Cortex of kidney (tissue), 1 donor: Measurements from ENCODE around the gene SLC27A6.
"Not testable (repeated sequence)": the region's sequence is repeated elsewhere in the genome, so short reads cannot be mapped to it uniquely, and the experiment has no call there.

Experiments
- DNase-seq: peaks from one replicate; lab custom pipeline; 2025; lab: John Stamatoyannopoulos, UW

The SLC27A6 gene, protein sequence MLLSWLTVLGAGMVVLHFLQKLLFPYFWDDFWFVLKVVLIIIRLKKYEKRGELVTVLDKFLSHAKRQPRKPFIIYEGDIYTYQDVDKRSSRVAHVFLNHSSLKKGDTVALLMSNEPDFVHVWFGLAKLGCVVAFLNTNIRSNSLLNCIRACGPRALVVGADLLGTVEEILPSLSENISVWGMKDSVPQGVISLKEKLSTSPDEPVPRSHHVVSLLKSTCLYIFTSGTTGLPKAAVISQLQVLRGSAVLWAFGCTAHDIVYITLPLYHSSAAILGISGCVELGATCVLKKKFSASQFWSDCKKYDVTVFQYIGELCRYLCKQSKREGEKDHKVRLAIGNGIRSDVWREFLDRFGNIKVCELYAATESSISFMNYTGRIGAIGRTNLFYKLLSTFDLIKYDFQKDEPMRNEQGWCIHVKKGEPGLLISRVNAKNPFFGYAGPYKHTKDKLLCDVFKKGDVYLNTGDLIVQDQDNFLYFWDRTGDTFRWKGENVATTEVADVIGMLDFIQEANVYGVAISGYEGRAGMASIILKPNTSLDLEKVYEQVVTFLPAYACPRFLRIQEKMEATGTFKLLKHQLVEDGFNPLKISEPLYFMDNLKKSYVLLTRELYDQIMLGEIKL

DNA sequence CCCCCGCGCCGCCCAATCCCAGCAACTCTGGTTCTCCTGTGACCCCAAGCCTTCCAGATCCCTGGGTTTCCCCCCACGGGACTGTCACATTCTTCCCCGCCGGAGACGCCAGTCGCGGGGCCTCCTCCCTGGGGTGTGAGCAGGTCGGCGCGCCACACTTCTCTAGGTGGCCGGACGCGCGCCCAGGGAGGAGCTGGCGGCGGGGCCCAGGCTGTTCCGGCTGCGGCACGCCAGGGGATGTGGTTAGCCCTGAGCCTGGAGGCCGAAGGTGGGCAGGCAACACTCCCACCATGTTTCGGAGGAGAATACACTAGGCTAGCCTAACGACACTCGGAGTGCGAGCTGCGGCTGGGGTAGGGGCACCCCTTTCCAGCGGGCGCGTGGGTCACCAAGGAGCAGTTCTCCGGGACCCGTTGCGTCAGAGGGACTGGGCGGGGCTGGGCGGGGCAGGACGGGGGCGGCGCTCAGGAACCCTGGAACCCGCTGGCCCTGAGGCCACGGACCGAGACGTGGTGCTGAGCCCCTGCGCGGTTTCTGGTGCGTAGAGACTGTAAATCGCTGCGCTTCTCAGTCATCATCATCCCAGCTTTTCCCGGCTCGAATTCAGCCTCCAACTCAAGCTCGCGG is at the start of gene SLC27A6:
Gene SLC27A6 (plus strand): TSS at position 478 of the 627 bp plus-strand sequence. CDS start 650 bp downstream, outside the sequence.
- DNase-seq: no peak

DNA sequence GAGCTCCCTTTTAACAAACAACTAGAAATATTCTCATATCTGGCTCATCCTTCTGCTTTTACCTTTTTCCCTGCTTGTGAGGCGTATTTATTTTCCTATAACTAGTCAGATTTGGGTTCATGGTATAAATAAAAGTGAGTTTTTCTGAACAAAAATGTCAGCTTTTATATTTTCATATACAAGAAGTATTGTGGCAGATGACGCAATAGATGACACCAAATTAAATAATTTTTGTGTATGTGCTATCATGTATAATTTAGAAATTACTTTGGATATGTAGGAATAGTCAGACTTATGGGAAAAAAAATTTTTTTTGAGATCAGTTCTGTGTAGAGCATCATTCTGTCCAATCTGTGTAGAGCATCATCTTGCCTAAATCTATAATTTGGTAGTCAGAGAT is 45.7 kb upstream of the SLC27A6 start:
- DNase-seq: no peak

DNA sequence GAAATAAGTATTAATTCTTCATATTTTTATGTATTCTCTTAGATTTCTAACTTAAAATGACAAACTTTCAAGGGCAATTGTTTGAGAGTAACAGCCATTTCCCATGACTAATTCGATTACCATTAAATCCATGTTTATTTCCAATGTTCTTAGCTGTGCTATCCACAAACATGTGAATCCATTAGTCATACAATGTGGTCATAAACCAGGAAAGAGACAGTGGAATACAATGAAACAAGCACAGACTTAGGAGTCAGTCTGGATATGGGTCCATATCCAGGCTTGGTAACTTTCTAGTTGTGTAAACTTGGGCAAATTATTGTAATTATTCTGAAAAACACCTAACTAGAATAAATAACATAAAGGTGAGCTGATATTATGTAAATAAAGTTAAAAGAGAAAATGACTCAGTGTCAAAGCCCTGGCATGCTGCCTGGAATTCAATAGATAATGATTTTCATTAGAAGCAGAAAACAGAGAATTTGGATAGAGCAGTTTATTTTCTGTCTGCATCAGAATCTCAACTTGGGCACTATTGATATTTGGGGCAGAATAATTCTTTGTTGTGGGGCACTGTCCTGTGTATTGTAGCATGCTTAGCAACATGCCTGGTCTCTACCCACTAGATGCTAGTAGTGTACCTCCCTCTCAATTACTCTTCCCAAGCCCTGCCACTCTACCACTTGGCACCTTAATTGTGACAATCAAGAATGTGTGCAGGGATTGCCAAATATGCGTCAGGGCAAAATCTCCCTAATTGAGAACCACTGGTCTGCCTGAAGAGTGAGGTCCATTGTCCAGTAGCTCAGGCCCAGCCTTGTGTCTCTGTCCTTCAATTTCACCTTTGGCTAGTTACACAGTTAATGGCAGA is 44.7 kb upstream of the SLC27A6 start:
- no peak for DNase-seq

DNA sequence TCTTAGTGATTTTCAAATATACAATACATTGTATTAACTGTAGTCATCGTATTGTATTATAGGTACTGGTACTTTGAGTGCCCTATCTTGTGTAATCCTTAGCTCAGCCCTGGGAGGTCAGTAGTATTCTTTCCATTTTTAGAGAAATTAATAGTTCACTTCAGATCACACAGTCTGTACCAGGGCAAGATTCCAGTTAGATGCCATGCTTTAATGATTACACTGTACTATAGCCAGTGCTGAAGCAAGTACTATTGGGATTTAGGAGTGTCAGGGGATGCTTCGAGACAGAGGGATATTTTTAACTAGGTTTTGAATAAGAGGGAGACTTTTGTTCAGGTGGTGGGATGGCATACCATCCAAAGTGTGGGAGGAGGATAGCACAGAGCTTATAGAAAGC is 41.0 kb upstream of the SLC27A6 start:
- DNase-seq: no peak

DNA sequence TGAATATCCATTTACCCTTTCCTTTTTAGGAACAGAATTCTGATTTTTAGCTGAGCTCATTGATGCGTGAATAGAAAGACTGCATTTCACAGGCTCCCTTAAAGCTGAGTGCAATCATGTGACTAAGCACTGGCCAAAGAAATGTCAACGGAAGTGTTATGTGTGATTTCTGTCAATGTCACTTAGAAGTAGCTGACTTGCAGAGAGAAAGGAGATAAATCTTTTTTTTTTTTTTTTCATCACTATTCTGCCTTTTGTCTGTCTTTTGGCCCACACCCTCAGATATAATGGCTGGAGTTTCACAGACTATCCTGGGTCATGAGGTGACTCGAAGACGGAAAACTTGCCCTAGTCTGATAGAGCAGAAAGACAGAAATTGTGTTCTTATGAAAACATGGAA is 39.3 kb upstream of the SLC27A6 start:
- DNase-seq: no peak

DNA sequence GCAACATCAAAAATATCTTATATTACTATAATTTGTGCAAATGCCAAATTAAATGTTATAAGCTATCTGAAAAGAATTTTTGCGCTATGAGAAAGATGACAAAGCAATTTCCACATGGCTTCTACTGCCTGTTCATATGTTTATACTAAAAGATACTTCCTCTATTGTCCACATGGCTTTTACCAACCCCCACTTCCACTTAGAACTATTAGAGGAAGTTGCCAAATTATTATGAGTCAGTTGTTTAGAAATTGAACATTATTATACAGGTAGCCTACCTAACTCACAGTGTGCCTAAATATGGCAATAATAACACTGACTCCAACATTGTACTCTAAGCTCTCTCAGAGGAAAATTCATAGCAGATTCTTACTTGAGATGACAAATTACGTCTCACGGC is 37.6 kb upstream of the SLC27A6 start:
- no peak for DNase-seq

DNA sequence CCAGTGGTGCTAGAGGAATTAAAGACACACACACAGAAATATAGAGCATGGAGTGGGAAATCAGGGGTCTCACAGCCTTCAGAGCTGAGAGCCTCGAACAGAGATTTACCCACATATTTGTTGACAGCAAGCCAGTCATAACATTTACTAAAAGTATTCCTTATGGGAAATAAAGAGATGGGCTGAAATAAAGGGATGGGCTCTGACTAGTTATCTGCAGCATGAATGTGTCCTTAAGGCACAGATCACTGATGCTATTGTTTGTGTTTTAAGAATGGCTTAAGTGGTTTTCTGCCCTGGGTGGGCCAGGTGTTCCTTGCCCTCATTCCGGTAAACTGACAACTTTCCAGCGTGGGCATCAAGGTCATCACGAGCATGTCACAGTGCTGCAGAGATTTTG is 33.1 kb upstream of the SLC27A6 start:
- not testable (repeated sequence) for DNase-seq

DNA sequence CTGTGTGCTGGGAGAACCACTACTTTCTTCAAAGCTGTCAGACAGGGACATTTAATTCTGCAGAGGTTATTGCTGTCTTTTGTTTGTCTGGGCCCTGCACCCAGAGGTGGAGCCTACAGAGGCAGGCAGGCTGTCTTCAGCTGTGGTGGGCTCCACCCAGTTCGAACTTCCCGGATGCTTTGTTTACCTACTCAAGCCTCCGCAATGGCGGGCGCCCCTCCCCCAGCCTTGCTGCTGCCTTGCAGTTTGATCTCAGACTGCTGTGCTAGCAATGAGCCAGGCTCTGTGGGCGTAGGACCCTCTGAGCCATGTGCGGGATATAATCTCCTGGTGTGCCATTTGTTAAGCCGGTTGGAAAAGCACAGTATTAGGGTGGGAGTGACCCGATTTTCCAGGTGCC is 22.2 kb upstream of the SLC27A6 start:
- not testable (repeated sequence) for DNase-seq

DNA sequence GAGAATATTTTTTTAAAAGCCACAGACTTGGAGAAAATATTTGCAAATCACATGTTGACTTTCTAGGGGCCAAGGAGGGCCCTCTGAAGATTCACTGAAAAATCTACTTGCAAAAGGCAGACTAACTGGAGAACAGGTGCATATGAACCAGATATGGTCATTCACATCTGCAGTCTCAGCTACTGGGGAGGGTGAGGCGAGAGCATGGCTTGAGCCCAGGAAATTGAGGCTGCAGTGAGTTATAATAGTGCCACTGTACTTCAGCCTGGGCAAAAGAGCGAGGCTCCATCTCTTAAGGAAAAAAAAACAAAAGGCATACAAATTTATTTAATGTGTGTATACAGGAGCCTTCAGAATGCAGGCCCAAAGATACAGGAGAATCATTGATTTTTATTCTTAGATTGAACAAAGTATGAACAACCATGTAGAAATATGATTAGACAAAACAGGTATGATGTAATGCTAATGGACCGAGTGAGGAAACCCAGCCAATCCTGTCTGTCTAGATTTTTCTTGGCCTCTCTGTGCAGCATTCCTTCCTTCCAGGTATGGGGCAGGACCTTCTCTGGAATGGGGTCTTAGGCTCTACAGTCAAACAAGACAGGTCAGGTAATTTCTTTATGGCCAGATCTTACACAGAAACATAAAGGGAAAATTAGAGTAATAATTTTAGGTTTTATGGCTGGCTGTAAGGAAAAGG is 15.3 kb upstream of the SLC27A6 start:
- DNase-seq: no peak

DNA sequence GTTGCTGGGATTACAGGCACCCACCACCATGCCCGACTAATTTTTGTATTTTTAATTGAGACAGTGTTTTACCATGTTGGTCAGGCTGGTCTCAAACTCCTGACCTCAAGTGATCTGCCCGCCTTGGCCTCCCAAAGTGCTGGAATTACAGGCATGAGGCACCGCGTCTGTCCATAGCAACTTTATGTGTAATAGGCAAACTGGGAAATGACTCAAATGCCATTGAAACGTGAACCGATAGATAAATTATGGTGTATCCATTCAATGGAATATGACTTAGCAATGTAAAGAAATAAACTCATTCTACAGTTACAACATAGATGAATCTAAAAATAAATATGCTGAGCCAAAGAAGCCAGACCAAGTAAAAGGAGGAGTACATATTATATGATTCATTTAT is 14.0 kb upstream of the SLC27A6 start:
- not testable (repeated sequence) for DNase-seq

DNA sequence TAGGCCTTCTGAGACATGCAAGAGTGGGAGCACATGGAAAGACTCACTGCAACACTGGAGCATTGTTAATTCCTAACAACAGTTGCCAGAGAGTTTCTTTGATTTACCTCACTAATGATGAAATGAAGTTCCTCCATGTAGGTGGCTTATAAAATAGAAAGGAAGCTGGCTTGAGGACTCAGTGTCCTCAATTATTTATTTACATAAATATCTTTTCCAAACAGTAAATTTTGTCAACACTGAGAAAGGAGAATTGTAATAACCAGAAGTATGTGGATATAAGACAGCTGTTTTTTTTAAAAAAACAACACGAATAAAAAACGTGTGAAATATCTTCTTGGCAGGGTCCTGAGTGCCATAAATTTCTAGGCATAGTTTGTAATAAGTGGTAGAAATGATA is 9.1 kb upstream of the SLC27A6 start:
- DNase-seq: no peak

DNA sequence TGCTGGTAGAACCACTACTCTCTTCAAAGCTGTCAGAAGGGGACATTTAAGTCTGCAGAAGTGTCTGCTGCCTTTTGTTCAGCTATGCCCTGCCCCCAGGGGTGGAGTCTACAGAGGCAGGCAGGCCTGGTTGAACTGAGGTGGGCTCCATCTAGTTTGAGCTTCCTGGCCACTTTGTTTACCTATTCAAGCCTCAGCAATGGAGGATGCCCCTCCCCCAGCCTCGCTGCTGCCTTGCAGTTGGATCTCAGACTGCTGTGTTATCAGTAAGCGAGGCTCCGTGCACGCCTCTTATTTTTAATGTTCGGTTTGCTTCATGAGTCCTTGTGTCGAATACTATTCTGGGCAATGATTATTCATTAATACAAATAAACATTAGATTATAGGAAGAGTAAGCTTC is 3.1 kb upstream of the SLC27A6 start:
- DNase-seq: no peak

DNA sequence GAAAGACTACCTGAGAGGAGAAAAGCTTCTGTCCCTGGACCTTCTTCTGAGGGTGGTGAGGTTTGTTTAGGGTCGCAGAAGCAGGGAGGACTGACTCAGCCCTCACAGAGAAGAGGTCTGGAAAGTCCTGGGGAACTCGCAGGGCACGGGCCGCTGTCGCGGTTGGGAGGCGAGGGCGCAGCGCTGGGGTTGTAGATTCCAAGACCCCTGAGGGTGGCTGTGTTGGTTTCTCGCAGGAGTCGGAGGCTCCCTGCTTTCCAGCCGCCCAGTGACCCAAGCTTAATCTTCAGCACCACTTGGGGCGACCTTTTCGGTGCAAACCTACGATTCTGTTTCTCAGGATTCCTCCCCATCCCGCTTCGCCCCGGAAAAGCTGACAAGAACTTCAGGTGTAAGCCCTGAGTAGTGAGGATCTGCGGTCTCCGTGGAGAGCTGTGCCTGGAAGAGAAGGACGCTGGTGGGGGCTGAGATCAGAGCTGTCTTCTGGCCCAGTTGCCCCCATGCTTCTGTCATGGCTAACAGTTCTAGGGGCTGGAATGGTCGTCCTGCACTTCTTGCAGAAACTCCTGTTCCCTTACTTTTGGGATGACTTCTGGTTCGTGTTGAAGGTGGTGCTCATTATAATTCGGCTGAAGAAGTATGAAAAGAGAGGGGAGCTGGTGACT is 482 bp downstream of the SLC27A6 start:
- DNase-seq: no peak

DNA sequence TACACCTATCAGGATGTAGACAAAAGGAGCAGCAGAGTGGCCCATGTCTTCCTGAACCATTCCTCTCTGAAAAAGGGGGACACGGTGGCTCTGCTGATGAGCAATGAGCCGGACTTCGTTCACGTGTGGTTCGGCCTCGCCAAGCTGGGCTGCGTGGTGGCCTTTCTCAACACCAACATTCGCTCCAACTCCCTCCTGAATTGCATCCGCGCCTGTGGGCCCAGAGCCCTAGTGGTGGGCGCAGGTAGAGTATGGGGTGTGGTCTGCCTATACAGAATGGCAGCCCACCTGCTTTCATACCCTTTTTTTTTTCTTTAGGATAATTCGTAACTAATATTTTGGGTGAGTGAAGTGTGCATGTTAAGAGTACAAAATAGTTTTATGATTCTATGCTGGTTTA is 1.1 kb downstream of the SLC27A6 start:
- no peak for DNase-seq

DNA sequence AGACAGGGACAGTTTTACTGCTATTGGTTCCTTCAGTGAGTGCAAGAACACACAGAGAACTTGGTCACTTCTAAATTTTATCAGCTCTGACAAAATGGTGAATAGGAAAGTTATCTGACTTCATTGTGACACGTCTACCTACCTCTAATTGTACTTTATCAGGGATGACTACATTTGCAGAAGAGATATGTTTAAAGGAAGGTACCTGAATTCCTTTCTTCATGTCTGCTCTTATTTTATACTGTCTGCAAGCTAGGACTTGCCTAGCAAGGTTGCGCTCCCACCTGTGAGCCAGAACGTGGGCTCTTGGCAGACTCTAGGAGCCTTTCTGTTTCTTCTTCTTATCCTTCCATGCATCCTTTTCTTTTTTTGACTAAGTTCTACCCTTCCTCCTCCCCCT is 1.6 kb downstream of the SLC27A6 start:
- no peak for DNase-seq

DNA sequence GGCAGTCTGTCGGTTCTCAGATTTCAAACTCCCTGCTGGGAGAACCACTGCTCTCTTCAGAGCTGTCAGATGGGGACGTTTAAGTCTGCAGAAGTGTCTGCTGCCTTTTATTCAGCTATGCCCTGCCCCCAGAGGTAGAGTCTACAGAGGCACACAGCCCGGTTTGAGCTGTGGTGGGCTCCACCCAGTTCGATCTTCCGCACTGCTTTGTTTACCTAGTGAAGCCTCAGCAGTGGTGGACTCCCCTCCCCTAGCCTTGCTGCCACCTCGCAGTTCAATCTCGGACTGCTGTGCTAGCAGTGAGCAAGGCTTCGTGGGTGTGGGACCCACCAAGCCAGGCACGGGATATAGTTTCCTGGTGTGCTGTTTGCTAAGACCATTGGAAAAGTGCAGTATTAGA is 8.0 kb downstream of the SLC27A6 start:
- DNase-seq: no peak

DNA sequence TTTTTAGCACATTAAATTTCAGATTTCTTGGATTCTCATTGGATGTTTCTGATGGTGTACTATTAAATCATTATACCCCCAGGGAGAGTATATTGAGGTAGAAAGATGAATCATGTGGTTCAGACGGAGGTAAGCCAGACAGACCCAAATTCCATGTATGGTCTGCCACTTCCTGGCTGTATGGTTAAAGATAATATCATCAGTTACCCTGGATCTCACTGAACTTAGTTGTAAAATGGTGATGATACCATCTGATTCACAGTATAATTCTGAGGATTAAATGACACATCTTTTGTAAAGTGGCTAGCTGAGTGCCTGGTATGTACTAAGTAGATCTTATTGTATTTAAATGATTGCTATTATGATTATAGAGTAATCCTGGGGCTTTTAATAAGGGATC is 9.3 kb downstream of the SLC27A6 start:
- DNase-seq: no peak

DNA sequence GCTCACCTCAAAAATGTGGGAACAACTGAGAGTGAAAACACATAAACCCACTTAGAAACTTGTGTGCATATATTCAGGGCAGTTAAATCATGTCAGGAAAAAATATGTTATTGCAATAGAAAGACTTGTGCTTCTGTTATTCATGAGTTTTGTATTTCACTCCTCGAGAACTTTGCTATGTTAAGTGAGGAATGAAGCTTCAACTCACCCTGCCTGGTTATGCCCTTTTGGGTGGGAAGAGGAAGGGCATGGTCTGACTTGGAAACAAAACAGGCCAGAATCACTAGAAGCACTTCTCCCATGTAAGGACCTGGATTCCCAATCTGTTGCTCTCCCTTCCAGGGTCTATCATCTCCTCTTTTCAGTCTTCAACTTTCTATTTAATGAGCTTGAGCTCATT is 14.5 kb downstream of the SLC27A6 start:
- no peak for DNase-seq

DNA sequence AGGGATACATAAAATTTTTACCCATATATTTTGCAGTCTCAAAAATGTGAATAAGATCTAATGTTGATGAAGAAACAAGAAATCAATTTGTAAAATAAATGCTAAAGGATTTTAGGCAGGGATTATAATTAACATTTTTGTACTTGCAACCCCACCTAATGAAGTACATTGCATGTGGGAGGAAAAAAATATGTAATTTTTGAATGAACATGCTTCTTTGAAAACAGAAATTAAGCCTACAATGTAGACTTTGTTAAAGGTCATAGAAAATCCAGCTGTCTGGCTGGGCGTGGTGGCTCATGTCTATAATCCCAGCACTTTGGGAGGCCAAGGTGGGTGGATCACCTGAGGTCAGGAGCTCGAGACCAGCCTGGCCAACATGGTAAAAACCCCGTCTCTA is 15.6 kb downstream of the SLC27A6 start:
- no peak for DNase-seq

DNA sequence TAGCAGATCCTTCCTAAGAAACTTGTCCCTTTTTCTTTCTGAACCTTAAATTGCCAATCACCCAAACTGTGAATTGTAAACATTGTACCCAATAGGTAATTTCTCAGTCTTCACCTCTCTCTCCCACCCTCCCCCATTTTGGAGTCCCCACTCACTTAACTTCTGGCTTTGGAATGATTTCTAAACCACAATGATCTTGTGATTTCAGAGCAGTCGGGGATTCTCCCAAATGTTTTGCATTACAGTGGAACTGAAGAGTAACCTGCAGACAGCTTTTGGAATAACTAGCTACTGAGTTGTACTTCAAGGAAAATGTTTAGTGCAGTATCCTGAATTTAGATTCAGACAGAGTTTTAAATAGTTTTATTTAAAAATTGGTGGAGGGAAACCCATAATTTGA is 19.2 kb downstream of the SLC27A6 start:
- no peak for DNase-seq

DNA sequence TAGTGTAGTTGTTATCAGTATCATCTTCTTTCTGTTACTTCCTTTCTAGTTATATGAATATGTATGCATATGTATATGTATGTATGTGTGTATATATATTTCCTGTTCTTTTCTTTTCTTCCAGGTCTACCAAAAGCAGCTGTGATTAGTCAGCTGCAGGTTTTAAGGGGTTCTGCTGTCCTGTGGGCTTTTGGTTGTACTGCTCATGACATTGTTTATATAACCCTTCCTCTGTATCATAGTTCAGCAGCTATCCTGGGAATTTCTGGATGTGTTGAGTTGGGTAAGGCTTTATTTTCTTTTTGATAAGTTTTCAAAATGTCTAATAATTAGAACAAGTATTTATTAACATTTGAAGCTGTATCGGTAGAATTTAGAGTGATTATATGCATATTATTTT is 23.2 kb downstream of the SLC27A6 start:
- no peak for DNase-seq
